Stomach (tissue), 4 donors: ENCODE data around the gene ABCF2.

ENCODE experiments used
- EP300 ChIP-seq: sonication (generic); formaldehyde crosslinking; IDR thresholded peaks from one replicate; pipeline ENCODE4 v1.6.1; 2017; ENCODE audit warnings: antibody characterized with exemption
- POLR2A ChIP-seq, 4 donors: fragments of 450-650 bp; IDR thresholded peaks; one replicate each; pipeline ENCODE4 v1.6.1; 2016; ENCODE audit warnings: antibody characterized with exemption in 4 of 4, control low read depth in 2 of 4, mild to moderate bottlenecking in 1 of 4, moderate library complexity in 1 of 4
- TF ChIP-seq, protein P1 (sequence below), 7 experiments: fragments of 450-650 bp in 4 of 7; fragments of 200-600 bp in 3 of 7; sonication (generic) in 3 of 7; IDR thresholded peaks; one replicate each; pipeline ENCODE4 v1.5.1; 2016 to 2019; ENCODE audit warnings: antibody characterized with exemption in 7 of 7, control low read depth in 2 of 7, mild to moderate bottlenecking in 1 of 7

DNA sequence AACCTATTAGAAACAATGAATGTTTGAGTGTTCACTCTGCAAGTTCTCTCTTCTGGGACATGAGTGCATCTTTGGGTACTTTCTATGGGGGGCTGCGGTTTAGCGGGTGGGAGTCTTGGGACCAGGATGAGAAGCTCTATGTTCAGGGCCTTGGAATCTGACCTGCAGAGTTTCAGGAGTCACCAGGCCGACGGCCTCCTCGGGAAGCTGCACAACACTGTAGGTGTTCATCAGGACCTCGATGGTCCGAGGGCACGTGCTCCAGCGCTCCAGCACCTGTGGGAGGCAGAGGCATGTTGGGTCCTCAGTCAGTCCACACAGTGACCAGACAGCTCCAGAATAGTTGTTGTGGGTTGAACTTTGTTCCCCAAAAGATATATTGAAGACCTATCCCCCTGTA, 50.6 kb downstream of the ABCF2 start:
- TF ChIP-seq, protein P1, sequence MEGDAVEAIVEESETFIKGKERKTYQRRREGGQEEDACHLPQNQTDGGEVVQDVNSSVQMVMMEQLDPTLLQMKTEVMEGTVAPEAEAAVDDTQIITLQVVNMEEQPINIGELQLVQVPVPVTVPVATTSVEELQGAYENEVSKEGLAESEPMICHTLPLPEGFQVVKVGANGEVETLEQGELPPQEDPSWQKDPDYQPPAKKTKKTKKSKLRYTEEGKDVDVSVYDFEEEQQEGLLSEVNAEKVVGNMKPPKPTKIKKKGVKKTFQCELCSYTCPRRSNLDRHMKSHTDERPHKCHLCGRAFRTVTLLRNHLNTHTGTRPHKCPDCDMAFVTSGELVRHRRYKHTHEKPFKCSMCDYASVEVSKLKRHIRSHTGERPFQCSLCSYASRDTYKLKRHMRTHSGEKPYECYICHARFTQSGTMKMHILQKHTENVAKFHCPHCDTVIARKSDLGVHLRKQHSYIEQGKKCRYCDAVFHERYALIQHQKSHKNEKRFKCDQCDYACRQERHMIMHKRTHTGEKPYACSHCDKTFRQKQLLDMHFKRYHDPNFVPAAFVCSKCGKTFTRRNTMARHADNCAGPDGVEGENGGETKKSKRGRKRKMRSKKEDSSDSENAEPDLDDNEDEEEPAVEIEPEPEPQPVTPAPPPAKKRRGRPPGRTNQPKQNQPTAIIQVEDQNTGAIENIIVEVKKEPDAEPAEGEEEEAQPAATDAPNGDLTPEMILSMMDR (IDR thresholded peaks at IDR 0.05) = no peak
- TF ChIP-seq POLR2A (IDR thresholded peaks at IDR 0.05) (no peak), EP300 (no peak)
